ENCODE measurements around the gene LUZP2.

Gene LUZP2

DNA sequence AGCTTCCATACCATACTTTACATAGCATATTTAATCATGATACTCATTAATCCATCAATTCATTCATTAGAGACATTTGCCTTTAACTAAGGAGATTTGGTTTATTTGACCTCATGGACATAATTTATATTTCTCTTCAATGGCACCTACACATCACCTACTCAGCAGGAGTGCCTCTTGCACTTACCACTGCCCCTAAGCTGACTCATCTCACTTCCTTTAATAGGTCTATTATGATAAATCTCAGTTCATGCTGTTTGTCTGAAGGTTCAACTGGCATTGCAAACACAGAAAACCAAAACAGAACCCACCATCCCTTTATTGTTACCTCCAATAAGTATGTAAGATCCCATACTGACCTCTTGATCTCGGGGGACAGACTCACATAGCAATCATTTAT is 186.7 kb downstream of the LUZP2 start:
- H3K27ac ChIP-seq (ENCODE audit: low read depth, low read length) = no peak overlapping the region
- H3K9ac ChIP-seq (ENCODE audit: low read length) = no peak overlapping the region
- H3K79me2 ChIP-seq (ENCODE audit: insufficient read depth, low read length) = no peaks in the 10 kb centered on the region
- TF ChIP-seq, protein P1, sequence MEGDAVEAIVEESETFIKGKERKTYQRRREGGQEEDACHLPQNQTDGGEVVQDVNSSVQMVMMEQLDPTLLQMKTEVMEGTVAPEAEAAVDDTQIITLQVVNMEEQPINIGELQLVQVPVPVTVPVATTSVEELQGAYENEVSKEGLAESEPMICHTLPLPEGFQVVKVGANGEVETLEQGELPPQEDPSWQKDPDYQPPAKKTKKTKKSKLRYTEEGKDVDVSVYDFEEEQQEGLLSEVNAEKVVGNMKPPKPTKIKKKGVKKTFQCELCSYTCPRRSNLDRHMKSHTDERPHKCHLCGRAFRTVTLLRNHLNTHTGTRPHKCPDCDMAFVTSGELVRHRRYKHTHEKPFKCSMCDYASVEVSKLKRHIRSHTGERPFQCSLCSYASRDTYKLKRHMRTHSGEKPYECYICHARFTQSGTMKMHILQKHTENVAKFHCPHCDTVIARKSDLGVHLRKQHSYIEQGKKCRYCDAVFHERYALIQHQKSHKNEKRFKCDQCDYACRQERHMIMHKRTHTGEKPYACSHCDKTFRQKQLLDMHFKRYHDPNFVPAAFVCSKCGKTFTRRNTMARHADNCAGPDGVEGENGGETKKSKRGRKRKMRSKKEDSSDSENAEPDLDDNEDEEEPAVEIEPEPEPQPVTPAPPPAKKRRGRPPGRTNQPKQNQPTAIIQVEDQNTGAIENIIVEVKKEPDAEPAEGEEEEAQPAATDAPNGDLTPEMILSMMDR (IDR thresholded peaks at IDR 0.05; ENCODE audit: insufficient read depth, low read length, poor library complexity, severe bottlenecking) = no peak
- no peak for TF ChIP-seq EZH2phosphoT487 (conservative IDR thresholded peaks at IDR 0.05; ENCODE audit: low read length)
- H3F3A ChIP-seq (ENCODE audit: insufficient read depth) = no peaks in the 10 kb centered on the region
- H3K9me2 ChIP-seq (replicated peaks; ENCODE audit: insufficient read depth, low read length) = no peaks in the 10 kb centered on the region
- H3K27me3 ChIP-seq (ENCODE audit: low read length) = no peaks in the 10 kb centered on the region
- no peaks in the 10 kb centered on the region for H3K36me3 ChIP-seq (ENCODE audit: low read length)
- no peak overlapping the region for H3K4me2 ChIP-seq (ENCODE audit: low read depth, low read length, poor library complexity, severe bottlenecking)
- no peak overlapping the region for H2AFZ ChIP-seq (ENCODE audit: low read depth, low read length, severe bottlenecking)
- H3K9me3 ChIP-seq (ENCODE audit: insufficient read depth, low read length) = no peaks in the 10 kb centered on the region
- no peak overlapping the region for H3K4me3 ChIP-seq (ENCODE audit: insufficient read depth, low read length, poor library complexity, severe bottlenecking)
- no peaks in the 10 kb centered on the region for H4K20me1 ChIP-seq (ENCODE audit: low read depth, low read length)

DNA sequence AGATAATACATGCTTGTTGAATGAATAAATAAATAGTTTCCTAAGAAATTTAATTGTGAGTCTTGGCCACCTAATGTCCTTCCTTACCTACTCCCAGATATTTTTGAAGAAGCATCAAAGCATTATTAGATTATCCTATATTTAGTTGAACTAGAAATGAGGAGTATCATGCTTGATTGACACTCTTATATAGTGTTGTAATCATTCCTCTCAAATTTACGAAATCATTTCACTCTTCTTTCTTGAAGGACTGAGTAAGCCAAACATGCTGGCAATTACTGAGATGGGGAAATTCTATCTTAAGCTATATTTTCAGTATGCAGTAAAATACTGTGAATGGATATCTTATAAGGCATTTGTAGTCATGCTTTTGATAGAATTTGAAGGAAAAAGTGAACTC is 189.0 kb downstream of the LUZP2 start:
- H3K79me2 ChIP-seq (ENCODE audit: insufficient read depth, low read length) = no peaks in the 10 kb centered on the region
- no peaks in the 10 kb centered on the region for H3K9me2 ChIP-seq (replicated peaks; ENCODE audit: insufficient read depth, low read length)
- H3K27me3 ChIP-seq (ENCODE audit: low read length) = no peaks in the 10 kb centered on the region
- TF ChIP-seq, protein P1 (IDR thresholded peaks at IDR 0.05; ENCODE audit: insufficient read depth, low read length, poor library complexity, severe bottlenecking) = no peak
- no peak for TF ChIP-seq EZH2phosphoT487 (conservative IDR thresholded peaks at IDR 0.05; ENCODE audit: low read length)
- no peak overlapping the region for H2AFZ ChIP-seq (ENCODE audit: low read depth, low read length, severe bottlenecking)
- H3K36me3 ChIP-seq (ENCODE audit: low read length) = no peaks in the 10 kb centered on the region
- no peaks in the 10 kb centered on the region for H3F3A ChIP-seq (ENCODE audit: insufficient read depth)
- no peak overlapping the region for H3K9ac ChIP-seq (ENCODE audit: low read length)
- no peak overlapping the region for H3K4me2 ChIP-seq (ENCODE audit: low read depth, low read length, poor library complexity, severe bottlenecking)
- no peak overlapping the region for H3K27ac ChIP-seq (ENCODE audit: low read depth, low read length)
- no peaks in the 10 kb centered on the region for H4K20me1 ChIP-seq (ENCODE audit: low read depth, low read length)
- no peaks in the 10 kb centered on the region for H3K9me3 ChIP-seq (ENCODE audit: insufficient read depth, low read length)
- H3K4me3 ChIP-seq (ENCODE audit: insufficient read depth, low read length, poor library complexity, severe bottlenecking) = no peak overlapping the region

DNA sequence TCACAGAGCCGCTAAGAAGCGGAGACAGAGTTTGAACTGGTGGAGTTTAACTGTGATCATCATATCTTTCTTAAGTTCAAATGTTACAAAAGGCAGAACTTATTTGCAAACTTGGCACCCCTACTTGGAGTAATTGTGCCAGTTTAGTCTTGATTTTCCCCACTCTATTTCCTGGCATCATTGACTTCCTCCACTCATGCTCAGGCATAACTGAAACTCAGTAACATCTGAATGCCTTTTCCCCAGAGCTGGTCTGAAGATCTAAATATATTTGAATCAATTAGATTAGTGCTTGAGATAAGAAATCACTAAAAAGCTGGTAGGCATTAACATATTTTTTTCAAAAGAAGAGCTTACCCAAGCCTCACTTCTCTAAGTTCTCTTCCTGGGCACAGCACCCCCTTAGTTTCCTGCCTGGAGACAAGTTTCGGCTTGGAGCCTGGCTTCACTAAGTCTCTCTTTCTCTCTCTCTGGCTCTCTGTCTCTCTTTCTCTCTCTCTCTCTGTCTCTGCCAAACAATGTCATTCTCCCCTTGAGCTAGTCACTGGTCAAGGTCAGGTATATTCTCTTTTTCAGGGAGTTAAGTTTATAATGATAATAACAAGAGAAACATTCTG is 190.8 kb downstream of the LUZP2 start:
- H3K9me2 ChIP-seq (replicated peaks; ENCODE audit: insufficient read depth, low read length) = no peaks in the 10 kb centered on the region
- no peaks in the 10 kb centered on the region for H3K79me2 ChIP-seq (ENCODE audit: insufficient read depth, low read length)
- H3K9me3 ChIP-seq (ENCODE audit: insufficient read depth, low read length) = no peaks in the 10 kb centered on the region
- TF ChIP-seq EZH2phosphoT487 (conservative IDR thresholded peaks at IDR 0.05; ENCODE audit: low read length) = no peak
- TF ChIP-seq, protein P1 (IDR thresholded peaks at IDR 0.05; ENCODE audit: insufficient read depth, low read length, poor library complexity, severe bottlenecking) = no peak
- H4K20me1 ChIP-seq (ENCODE audit: low read depth, low read length) = no peaks in the 10 kb centered on the region
- H3K36me3 ChIP-seq (ENCODE audit: low read length) = no peaks in the 10 kb centered on the region
- no peaks in the 10 kb centered on the region for H3F3A ChIP-seq (ENCODE audit: insufficient read depth)
- H3K4me2 ChIP-seq (ENCODE audit: low read depth, low read length, poor library complexity, severe bottlenecking) = no peak overlapping the region
- H3K27me3 ChIP-seq (ENCODE audit: low read length) = no peaks in the 10 kb centered on the region
- no peak overlapping the region for H3K27ac ChIP-seq (ENCODE audit: low read depth, low read length)
- H3K4me3 ChIP-seq (ENCODE audit: insufficient read depth, low read length, poor library complexity, severe bottlenecking) = no peak overlapping the region
- no peak overlapping the region for H2AFZ ChIP-seq (ENCODE audit: low read depth, low read length, severe bottlenecking)
- H3K9ac ChIP-seq (ENCODE audit: low read length) = no peak overlapping the region
